ENCODE measurements around the gene FSTL4. TPM values are rescaled to one million over a fixed set of nuclear protein-coding genes. Genes with fewer than 3 reads are reported as not detected.
"Not testable (repeated sequence)": the region's sequence is repeated elsewhere in the genome, so short reads cannot be mapped to it uniquely, and the experiment has no call there.

The FSTL4 gene
- total RNA-seq, 1 experiment from 2014 or later = 14.3 TPM

- no peak for DNase-seq (ENCODE audit: extremely low read depth, low read depth)
Observed at GRCh38 chr5:133235696-133236426, 376.5 kb downstream of the FSTL4 start.

- no peak for DNase-seq (ENCODE audit: extremely low read depth, low read depth)
Observed at GRCh38 chr5:133234911-133235310, 377.4 kb downstream of the FSTL4 start.

GRCh38 chr5:133234273-133234672 lies 378.1 kb downstream of the FSTL4 start:
- no peak for DNase-seq (ENCODE audit: extremely low read depth, low read depth)

GRCh38 chr5:133233616-133234015 lies 378.7 kb downstream of the FSTL4 start:
- DNase-seq (ENCODE audit: extremely low read depth, low read depth) = no peak

GRCh38 chr5:133232911-133233310 lies 379.4 kb downstream of the FSTL4 start:
- no peak for DNase-seq (ENCODE audit: extremely low read depth, low read depth)

GRCh38 chr5:133232435-133232834 lies 379.9 kb downstream of the FSTL4 start:
- no peak for DNase-seq (ENCODE audit: extremely low read depth, low read depth)

- no peak for DNase-seq (ENCODE audit: extremely low read depth, low read depth)
Observed at GRCh38 chr5:133232011-133232410, 380.3 kb downstream of the FSTL4 start.

GRCh38 chr5:133230823-133231578 lies 381.3 kb downstream of the FSTL4 start:
- DNase-seq (ENCODE audit: extremely low read depth, low read depth) = no peak

- no peak for DNase-seq (ENCODE audit: extremely low read depth, low read depth)
Observed at GRCh38 chr5:133229931-133230664, 382.2 kb downstream of the FSTL4 start.

- DNase-seq (ENCODE audit: extremely low read depth, low read depth) = no peak
Observed at GRCh38 chr5:133228316-133228715, 384.0 kb downstream of the FSTL4 start.

- DNase-seq (ENCODE audit: extremely low read depth, low read depth) = no peak
Observed at GRCh38 chr5:133227897-133228296, 384.4 kb downstream of the FSTL4 start.

- DNase-seq (ENCODE audit: extremely low read depth, low read depth) = no peak
Observed at GRCh38 chr5:133227082-133227481, 385.3 kb downstream of the FSTL4 start.

- no peak for DNase-seq (ENCODE audit: extremely low read depth, low read depth)
Observed at GRCh38 chr5:133226186-133226585, 386.2 kb downstream of the FSTL4 start.

- DNase-seq (ENCODE audit: extremely low read depth, low read depth) = no peak
Observed at GRCh38 chr5:133225671-133226152, 386.6 kb downstream of the FSTL4 start.

- no peak for DNase-seq (ENCODE audit: extremely low read depth, low read depth)
Observed at GRCh38 chr5:133222979-133223378, 389.4 kb downstream of the FSTL4 start.

GRCh38 chr5:133222521-133222920 lies 389.8 kb downstream of the FSTL4 start:
- no peak for DNase-seq (ENCODE audit: extremely low read depth, low read depth)

- DNase-seq (ENCODE audit: extremely low read depth, low read depth) = no peak
Observed at GRCh38 chr5:133222040-133222439, 390.3 kb downstream of the FSTL4 start.

GRCh38 chr5:133220851-133221674 lies 391.3 kb downstream of the FSTL4 start:
- no peak for DNase-seq (ENCODE audit: extremely low read depth, low read depth)

GRCh38 chr5:133219296-133219695 lies 393.0 kb downstream of the FSTL4 start:
- DNase-seq (ENCODE audit: extremely low read depth, low read depth) = no peak

GRCh38 chr5:133216138-133216537 lies 396.2 kb downstream of the FSTL4 start:
- not testable (repeated sequence) for DNase-seq (ENCODE audit: extremely low read depth, low read depth)
